OCI-LY7 (cell line): ENCODE results near the gene KIF14. TPM values are rescaled to one million over a fixed set of nuclear protein-coding genes. Genes with fewer than 3 reads are reported as not detected.
"Not testable (repeated sequence)": the region's sequence is repeated elsewhere in the genome, so short reads cannot be mapped to it uniquely, and the experiment has no call there.

Experiments
- BruUV-seq: library from RNA; stranded (reverse); fragments of 400-500 nt; replicated peaks from 2 replicates; lab custom pipeline; 2021; lab: Mats Ljungman, UMichigan
- CTCF ChIA-PET: fragments of 300-600 bp; sonication (Branson Sonifier 250); formaldehyde crosslinking; loops from one replicate; lab custom pipeline; 2022; ENCODE audit warnings: antibody characterized with exemption; ENCODE audit not compliant: unreplicated experiment; lab: Charles Lee
- POLR2A ChIA-PET: fragments of 300-600 bp; sonication (Branson Sonifier 250); formaldehyde crosslinking; loops from one replicate; lab custom pipeline; 2022; ENCODE audit warnings: antibody characterized with exemption; lab: Charles Lee
- DNase-seq: peaks from one replicate; pipeline ENCODE4 v3.0.0-alpha.2; 2015; ENCODE audit warnings: low spot score
- H2AFZ ChIP-seq: fragments of 200-600 bp; sonication (generic), shearing (Covaris generic); 2 replicates; pipeline ENCODE4 v1.6.1; 2014; ENCODE audit warnings: mild to moderate bottlenecking, antibody characterized with exemption, low read length, moderate library complexity
- H3K27ac ChIP-seq: fragments of 200-600 bp; sonication (generic); 2 replicates; pipeline ENCODE4 v1.5.1; 2014; ENCODE audit warnings: mixed run types, low read depth, mild to moderate bottlenecking, moderate library complexity, low read length, inconsistent platforms; ENCODE audit not compliant: poor library complexity, severe bottlenecking
- H3K36me3 ChIP-seq: fragments of 200-600 bp; sonication (generic); 2 replicates; pipeline ENCODE4 v1.6.1; 2014; ENCODE audit warnings: mild to moderate bottlenecking, antibody characterized with exemption, low read length, moderate library complexity, mixed read lengths; ENCODE audit not compliant: insufficient read depth
- H3K4me1 ChIP-seq: fragments of 200-600 bp; sonication (generic); 2 replicates; pipeline ENCODE4 v1.5.1; 2014; ENCODE audit warnings: mild to moderate bottlenecking, low read length; ENCODE audit not compliant: insufficient read depth, poor library complexity, severe bottlenecking
- H3K4me2 ChIP-seq: fragments of 200-600 bp; sonication (generic); 2 replicates; pipeline ENCODE4 v1.6.1; 2014; ENCODE audit warnings: mild to moderate bottlenecking, low read length
- H3K4me3 ChIP-seq: fragments of 200-600 bp; sonication (generic); 2 replicates; pipeline ENCODE4 v1.5.1; 2014; ENCODE audit warnings: mild to moderate bottlenecking, low read depth, low read length; ENCODE audit not compliant: poor library complexity, severe bottlenecking
- H3K79me2 ChIP-seq: fragments of 200-600 bp; sonication (generic); 2 replicates; pipeline ENCODE4 v1.6.1; 2016; ENCODE audit warnings: low read depth, mild to moderate bottlenecking, low read length, moderate library complexity, mixed read lengths; ENCODE audit not compliant: insufficient read depth
- H3K9me2 ChIP-seq: fragments of 200-600 bp; sonication (generic); 2 replicates; pipeline ENCODE4 v1.6.1; 2016; ENCODE audit warnings: mild to moderate bottlenecking, low read length, mixed read lengths; ENCODE audit not compliant: insufficient read depth
- H3K9me3 ChIP-seq: fragments of 200-600 bp; sonication (generic); 2 replicates; pipeline ENCODE4 v1.6.1; 2014; ENCODE audit warnings: mild to moderate bottlenecking, mixed run types, low read length, mixed read lengths
- H4K20me1 ChIP-seq: fragments of 200-600 bp; sonication (generic); 2 replicates; pipeline ENCODE4 v1.6.1; 2014; ENCODE audit warnings: mild to moderate bottlenecking, antibody characterized with exemption, low read length, moderate library complexity, mixed read lengths; ENCODE audit not compliant: insufficient read depth
- EZH2phosphoT487 ChIP-seq: fragments of 200-600 bp; sonication (generic); IDR thresholded peaks from 2 replicates; pipeline ENCODE4 v1.6.1; 2018; ENCODE audit warnings: low read depth, borderline replicate concordance, mild to moderate bottlenecking, mixed run types, antibody characterized with exemption, low read length, moderate library complexity, mixed read lengths
- intact Hi-C: fragments of 100-400 bp; cut with micrococcal nuclease; formaldehyde crosslinking; loops from one replicate; pipeline ENCODE4 v1.10.0; 2022; ENCODE audit not compliant: unreplicated experiment
- total RNA-seq, 2 experiments: library from RNA; depleted of rRNA in 1 of 2; stranded (reverse); fragments of >200 nt in 1 of 2; shearing (Covaris generic) in 1 of 2; gene quantifications; 2 replicates each; pipeline ENCODE4 v1.2.3, GENCODE V29; 2014 to 2022
- TF ChIP-seq, protein P1 (sequence below): fragments of 200-600 bp; sonication (generic); conservative IDR thresholded peaks from 2 replicates; pipeline ENCODE4 v1.5.1; 2014; ENCODE audit warnings: mild to moderate bottlenecking, antibody characterized with exemption, low read length, moderate library complexity, mixed read lengths

Gene KIF14
- total RNA-seq, 2 experiments from 2014 or later: 15.0 to 20.1 TPM

DNA sequence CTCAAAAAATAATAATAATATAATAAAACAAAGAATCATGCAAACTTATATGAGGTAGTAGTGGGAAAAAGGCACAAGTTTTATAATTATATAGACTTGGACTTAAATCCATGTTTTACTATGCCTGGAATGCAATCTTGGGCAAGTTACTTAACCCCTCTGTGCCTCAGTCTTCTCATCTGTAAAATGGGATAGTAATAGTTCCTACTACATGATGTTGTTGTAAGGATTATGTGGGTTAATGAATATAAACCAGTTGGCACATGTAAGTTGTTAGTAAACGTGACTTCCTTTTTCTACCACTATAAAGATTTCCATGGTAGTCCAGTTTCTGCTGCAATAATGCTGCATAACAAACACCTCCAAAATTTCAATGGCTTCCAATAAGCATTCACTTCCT lies 10.8 kb upstream of the KIF14 start:
- Histone ChIP-seq H3K79me2 (no peaks in the 10 kb centered on the region), H3K4me3 (no peak overlapping the region), H2AFZ (no peak overlapping the region), H3K9me3 (no peaks in the 10 kb centered on the region), H3K9me2 (no peaks in the 10 kb centered on the region), H3K27ac (no peak overlapping the region), H4K20me1 (no peaks in the 10 kb centered on the region), H3K4me1 (peaks cover 12% of the 10 kb centered on the region), H3K36me3 (no peaks in the 10 kb centered on the region), H3K4me2 (no peak overlapping the region)
- CTCF ChIA-PET: no interaction called here
- POLR2A ChIA-PET: interaction anchor here (1.0 kb wide), 1 partner anchor 95 kb away, joined by 3 read pairs; no protein-coding TSS in a partner anchor
- intact Hi-C loops: no loop called here
- DNase-seq: no peak
- TF ChIP-seq EZH2phosphoT487: no peak
- TF ChIP-seq, protein P1, sequence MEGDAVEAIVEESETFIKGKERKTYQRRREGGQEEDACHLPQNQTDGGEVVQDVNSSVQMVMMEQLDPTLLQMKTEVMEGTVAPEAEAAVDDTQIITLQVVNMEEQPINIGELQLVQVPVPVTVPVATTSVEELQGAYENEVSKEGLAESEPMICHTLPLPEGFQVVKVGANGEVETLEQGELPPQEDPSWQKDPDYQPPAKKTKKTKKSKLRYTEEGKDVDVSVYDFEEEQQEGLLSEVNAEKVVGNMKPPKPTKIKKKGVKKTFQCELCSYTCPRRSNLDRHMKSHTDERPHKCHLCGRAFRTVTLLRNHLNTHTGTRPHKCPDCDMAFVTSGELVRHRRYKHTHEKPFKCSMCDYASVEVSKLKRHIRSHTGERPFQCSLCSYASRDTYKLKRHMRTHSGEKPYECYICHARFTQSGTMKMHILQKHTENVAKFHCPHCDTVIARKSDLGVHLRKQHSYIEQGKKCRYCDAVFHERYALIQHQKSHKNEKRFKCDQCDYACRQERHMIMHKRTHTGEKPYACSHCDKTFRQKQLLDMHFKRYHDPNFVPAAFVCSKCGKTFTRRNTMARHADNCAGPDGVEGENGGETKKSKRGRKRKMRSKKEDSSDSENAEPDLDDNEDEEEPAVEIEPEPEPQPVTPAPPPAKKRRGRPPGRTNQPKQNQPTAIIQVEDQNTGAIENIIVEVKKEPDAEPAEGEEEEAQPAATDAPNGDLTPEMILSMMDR: no peak
- BruUV-seq: no TSS peak

DNA sequence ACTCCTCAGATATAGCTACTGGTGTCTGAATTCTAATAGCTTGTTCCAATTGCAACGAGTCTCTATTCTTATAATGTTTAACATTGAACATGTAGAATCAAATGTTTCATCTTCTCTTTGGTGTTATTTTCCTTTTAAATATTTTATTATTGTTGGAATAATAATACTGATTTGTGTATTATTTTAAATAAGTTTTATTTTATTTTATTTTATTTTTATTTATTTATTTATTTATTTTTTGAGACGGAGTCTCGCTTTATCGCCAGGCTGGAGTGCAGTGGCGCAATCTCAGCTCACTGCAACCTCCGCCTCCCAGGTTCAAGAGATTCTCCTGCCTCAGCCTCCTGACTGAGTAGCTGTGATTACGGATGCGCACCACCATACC lies 10.0 kb upstream of the KIF14 start:
- H3K9me3 ChIP-seq, H3K4me2 ChIP-seq, H3K36me3 ChIP-seq, H4K20me1 ChIP-seq, BruUV-seq, H2AFZ ChIP-seq, DNase-seq, H3K79me2 ChIP-seq, H3K27ac ChIP-seq, CTCF ChIA-PET, intact Hi-C loops, H3K4me3 ChIP-seq, H3K9me2 ChIP-seq: not testable (repeated sequence)
- POLR2A ChIA-PET: interaction anchor here (1.0 kb wide), 2 partner anchors 32 to 94 kb away, joined by 3 read pairs; no protein-coding TSS in a partner anchor
- H3K4me1 ChIP-seq: peaks cover 12% of the 10 kb centered on the region

DNA sequence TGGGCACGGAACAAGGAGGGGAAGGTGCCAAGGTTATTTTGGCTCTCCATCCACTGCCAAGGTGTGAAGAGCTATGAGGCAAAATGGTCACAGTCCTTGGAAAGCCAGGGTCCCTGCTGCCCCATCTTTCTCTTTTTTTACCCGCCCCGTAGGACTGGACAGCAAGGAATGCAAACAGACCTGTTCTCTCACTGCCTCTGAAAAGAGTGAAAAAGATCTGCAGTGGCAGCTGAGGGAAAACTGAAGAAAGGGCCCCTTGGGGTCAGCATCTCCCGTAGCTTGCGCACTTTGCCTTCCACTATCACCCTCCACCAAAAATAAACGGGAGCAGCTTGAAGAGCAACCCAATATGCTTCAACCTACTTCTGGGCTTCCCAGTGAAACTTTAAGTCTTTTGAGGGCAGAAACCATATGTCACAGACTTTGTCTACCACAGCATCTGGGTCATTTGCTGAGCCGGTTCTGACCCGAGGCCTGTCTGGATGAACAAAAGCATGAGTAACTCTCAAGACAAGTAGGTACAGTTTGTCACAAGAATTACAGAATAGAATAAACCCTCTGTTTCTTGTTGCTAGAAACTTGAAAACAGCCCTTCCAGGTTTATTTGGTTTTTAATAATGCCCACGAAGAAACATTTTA lies 9.4 kb upstream of the KIF14 start:
- no peak overlapping the region for H3K4me3 ChIP-seq
- TF ChIP-seq EZH2phosphoT487: no peak
- TF ChIP-seq, protein P1: no peak
- no peak overlapping the region for H3K27ac ChIP-seq
- DNase-seq: no peak
- no peaks in the 10 kb centered on the region for H3K79me2 ChIP-seq
- ChIA-PET CTCF (no interaction called here), POLR2A (interaction anchor here (1.0 kb wide), 1 partner anchor 33 kb away, joined by 3 read pairs; no protein-coding TSS in a partner anchor)
- H3K4me1 ChIP-seq: peaks cover 12% of the 10 kb centered on the region
- no peaks in the 10 kb centered on the region for H3K9me3 ChIP-seq
- no TSS peak for BruUV-seq
- no peaks in the 10 kb centered on the region for H3K36me3 ChIP-seq
- no peak overlapping the region for H3K4me2 ChIP-seq
- H3K9me2 ChIP-seq: no peaks in the 10 kb centered on the region
- no peaks in the 10 kb centered on the region for H4K20me1 ChIP-seq
- no peak overlapping the region for H2AFZ ChIP-seq
- intact Hi-C loops: loop anchor here (10.0 kb wide), 2 partner anchors 395 to 485 kb away; partner anchors contain the start of genes CACNA1S and KIF21B
